ENCODE results near the gene PATL1. TPM values are rescaled to one million over a fixed set of nuclear protein-coding genes. Genes with fewer than 3 reads are reported as not detected.

PATL1 gene
- total RNA-seq, 1 donor from 2014 or later, result 35.4 TPM

GRCh38 chr11:59678813-59679165, 10.0 kb upstream of the PATL1 start:
- no peak for DNase-seq (ENCODE audit: low read depth, low spot score)
- no peaks in the 10 kb centered on the region for H3K4me1 Mint-ChIP-seq

GRCh38 chr11:59678118-59678812, 9.4 kb upstream of the PATL1 start:
- H3K9me3 Mint-ChIP-seq, result no peaks in the 10 kb centered on the region
- H3K4me1 Mint-ChIP-seq, result no peaks in the 10 kb centered on the region
- DNase-seq (ENCODE audit: low read depth, low spot score), result no peak
- H3K27me3 Mint-ChIP-seq (ENCODE audit: low read depth), result no peaks in the 10 kb centered on the region
- H3K4me3 Mint-ChIP-seq, result no peak overlapping the region
- peak; percentile 37 for TF ChIP-seq CTCF (conservative IDR thresholded peaks at IDR 0.05)
- H3K27ac Mint-ChIP-seq (ENCODE audit: unreplicated experiment), result no peak overlapping the region
- H3K36me3 Mint-ChIP-seq (ENCODE audit: low read depth), result no peaks in the 10 kb centered on the region

More at GRCh38 chr11:59678813-59679165, 10.0 kb upstream of the PATL1 start:
- no peaks in the 10 kb centered on the region for H3K27me3 Mint-ChIP-seq (ENCODE audit: low read depth)
- no peaks in the 10 kb centered on the region for H3K36me3 Mint-ChIP-seq (ENCODE audit: low read depth)
- H3K9me3 Mint-ChIP-seq, result no peaks in the 10 kb centered on the region
- H3K4me3 Mint-ChIP-seq, result no peak overlapping the region
- TF ChIP-seq CTCF (conservative IDR thresholded peaks at IDR 0.05), result no peak
- no peak overlapping the region for H3K27ac Mint-ChIP-seq (ENCODE audit: unreplicated experiment)

- Mint-ChIP-seq H3K4me1 (no peaks in the 10 kb centered on the region), H3K4me3 (no peak overlapping the region)
These were observed 7.4 kb upstream of the PATL1 start for GRCh38 chr11:59676205-59676604.

GRCh38 chr11:59674291-59674690, 5.5 kb upstream of the PATL1 start:
- TF ChIP-seq CTCF (conservative IDR thresholded peaks at IDR 0.05), result no peak
- Mint-ChIP-seq H3K36me3 (ENCODE audit: low read depth) (no peaks in the 10 kb centered on the region), H3K27me3 (ENCODE audit: low read depth) (no peaks in the 10 kb centered on the region), H3K4me1 (peaks cover 7% of the 10 kb centered on the region), H3K4me3 (no peak overlapping the region), H3K9me3 (no peaks in the 10 kb centered on the region), H3K27ac (ENCODE audit: unreplicated experiment) (no peak overlapping the region)
- DNase-seq (ENCODE audit: low read depth, low spot score), result no peak

More at GRCh38 chr11:59676205-59676604, 7.4 kb upstream of the PATL1 start:
- Mint-ChIP-seq H3K27ac (ENCODE audit: unreplicated experiment) (no peak overlapping the region), H3K36me3 (ENCODE audit: low read depth) (no peaks in the 10 kb centered on the region), H3K9me3 (no peaks in the 10 kb centered on the region), H3K27me3 (ENCODE audit: low read depth) (no peaks in the 10 kb centered on the region)
- TF ChIP-seq CTCF (conservative IDR thresholded peaks at IDR 0.05), result no peak
- no peak for DNase-seq (ENCODE audit: low read depth, low spot score)

- peaks cover 8% of the 10 kb centered on the region for H3K4me1 Mint-ChIP-seq
- H3K27ac Mint-ChIP-seq (ENCODE audit: unreplicated experiment), result no peak overlapping the region
- H3K9me3 Mint-ChIP-seq, result no peaks in the 10 kb centered on the region
- no peaks in the 10 kb centered on the region for H3K36me3 Mint-ChIP-seq (ENCODE audit: low read depth)
- TF ChIP-seq CTCF (conservative IDR thresholded peaks at IDR 0.05), result no peak
- H3K27me3 Mint-ChIP-seq (ENCODE audit: low read depth), result no peaks in the 10 kb centered on the region
- no peak overlapping the region for H3K4me3 Mint-ChIP-seq
- DNase-seq (ENCODE audit: low read depth, low spot score), result no peak
These were observed 4.5 kb upstream of the PATL1 start for GRCh38 chr11:59673291-59673690.

All from neural crest cell (in vitro differentiated cells).